ENCODE data around the gene CNPY4.

DNA sequence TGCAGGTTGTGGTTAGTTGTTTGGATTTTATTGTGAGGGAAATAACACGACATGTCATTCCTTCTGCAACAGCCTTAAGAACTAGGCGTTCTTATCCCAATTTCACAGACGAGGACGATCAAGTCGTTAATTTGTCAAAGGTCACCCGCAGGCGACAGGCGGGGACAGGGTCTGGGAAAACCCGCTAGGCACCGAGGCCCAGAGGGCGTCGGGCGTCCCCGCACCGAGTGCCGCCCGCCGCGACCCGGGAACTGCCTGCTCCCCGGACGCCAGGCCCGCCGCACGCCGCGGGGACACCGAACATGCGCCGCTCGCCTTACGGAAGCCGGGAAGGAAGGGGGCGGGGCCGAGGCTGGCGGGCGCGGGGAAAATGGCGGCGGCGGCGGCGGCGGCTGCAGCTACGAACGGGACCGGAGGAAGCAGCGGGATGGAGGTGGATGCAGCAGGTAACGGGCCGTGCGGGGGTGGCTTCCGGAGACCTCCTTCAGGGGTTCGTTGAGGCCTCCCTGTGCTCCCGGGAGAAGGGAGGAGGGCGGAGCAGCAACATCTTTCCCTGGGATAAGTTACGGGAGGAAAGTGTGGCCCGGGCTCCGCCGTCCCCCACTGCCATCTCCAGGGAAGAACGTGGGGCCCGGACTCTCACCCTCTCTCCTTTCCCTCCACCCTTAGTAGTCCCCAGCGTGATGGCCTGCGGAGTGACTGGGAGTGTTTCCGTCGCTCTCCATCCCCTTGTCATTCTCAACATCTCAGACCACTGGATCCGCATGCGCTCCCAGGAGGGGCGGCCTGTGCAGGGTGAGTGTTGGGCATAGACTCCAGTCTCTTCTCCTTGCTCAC, 30.6 kb upstream of the CNPY4 start, which contains the start of gene COPS6:
- no peak for TF ChIP-seq EZH2 (IDR thresholded peaks at IDR 0.05; ENCODE audit: borderline replicate concordance, insufficient read depth, low read depth, low read length, poor library complexity, severe bottlenecking)
- TF ChIP-seq, protein P1, sequence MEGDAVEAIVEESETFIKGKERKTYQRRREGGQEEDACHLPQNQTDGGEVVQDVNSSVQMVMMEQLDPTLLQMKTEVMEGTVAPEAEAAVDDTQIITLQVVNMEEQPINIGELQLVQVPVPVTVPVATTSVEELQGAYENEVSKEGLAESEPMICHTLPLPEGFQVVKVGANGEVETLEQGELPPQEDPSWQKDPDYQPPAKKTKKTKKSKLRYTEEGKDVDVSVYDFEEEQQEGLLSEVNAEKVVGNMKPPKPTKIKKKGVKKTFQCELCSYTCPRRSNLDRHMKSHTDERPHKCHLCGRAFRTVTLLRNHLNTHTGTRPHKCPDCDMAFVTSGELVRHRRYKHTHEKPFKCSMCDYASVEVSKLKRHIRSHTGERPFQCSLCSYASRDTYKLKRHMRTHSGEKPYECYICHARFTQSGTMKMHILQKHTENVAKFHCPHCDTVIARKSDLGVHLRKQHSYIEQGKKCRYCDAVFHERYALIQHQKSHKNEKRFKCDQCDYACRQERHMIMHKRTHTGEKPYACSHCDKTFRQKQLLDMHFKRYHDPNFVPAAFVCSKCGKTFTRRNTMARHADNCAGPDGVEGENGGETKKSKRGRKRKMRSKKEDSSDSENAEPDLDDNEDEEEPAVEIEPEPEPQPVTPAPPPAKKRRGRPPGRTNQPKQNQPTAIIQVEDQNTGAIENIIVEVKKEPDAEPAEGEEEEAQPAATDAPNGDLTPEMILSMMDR (IDR thresholded peaks at IDR 0.05): no peak

All from B cell (primary cell).